ENCODE data around the gene MUTYH. TPM values are rescaled to one million over a fixed set of nuclear protein-coding genes. Genes with fewer than 3 reads are reported as not detected.
"Not testable (repeated sequence)": the region's sequence is repeated elsewhere in the genome, so short reads cannot be mapped to it uniquely, and the experiment has no call there.

Gene MUTYH
- total RNA-seq, 4 donors from 2014 or later, result 10.0 to 22.1 (median 14.9) TPM

DNA sequence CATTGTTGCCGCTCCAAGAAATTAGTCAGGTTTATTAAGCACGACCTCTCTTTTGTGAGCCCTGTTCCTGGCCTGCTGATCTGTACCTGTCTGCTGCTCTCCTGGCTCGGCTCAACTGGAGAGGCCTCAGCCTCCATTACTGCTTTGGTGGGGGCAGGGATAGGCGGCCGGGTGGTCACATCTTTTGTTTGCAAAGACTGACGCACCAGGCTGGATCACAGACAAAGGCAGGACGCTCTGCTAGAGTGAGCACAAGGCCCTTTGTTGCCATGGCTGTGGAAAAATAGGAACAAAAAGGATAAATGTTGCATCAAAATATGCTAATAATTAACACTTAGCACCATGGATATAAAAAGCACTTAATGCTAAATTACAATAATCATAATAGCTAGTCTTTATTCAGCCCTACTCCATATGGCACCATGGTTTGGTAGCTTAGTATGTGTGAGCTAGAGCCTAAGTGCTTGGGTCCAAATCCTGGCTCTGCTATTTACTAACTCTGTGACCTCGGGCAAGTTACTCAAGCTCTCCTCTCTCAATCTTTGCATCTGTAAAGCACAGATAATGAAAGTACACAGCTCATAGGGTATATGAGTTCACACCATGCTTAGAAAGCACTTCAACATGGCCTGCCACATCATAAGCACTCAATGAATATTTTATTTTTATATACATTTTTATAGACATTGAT is 42.4 kb downstream of the MUTYH start:
- H3K4me3 ChIP-seq, result no peak overlapping the region
- 81% methylated on average over 8 of the region's 8 CpGs for WGBS
- no peak for DNase-seq (ENCODE audit: extremely low spot score)
- intact Hi-C loops (cut with DNase I), result no loop called here
- TF ChIP-seq POLR2AphosphoS5 (IDR thresholded peaks at IDR 0.05), result no peak
- TF ChIP-seq POLR2A (IDR thresholded peaks at IDR 0.05; ENCODE audit: low read depth), result no peak
- no peak for TF ChIP-seq CTCF (IDR thresholded peaks at IDR 0.05)
- TF ChIP-seq EP300 (IDR thresholded peaks at IDR 0.05), result no peak
- no peaks in the 10 kb centered on the region for H3K27me3 ChIP-seq
- no peak overlapping the region for H3K27ac ChIP-seq (replicated peaks in 1 of 4)
- no peaks in the 10 kb centered on the region for H3K36me3 ChIP-seq
- no peaks in the 10 kb centered on the region for H3K9me3 ChIP-seq
- peaks cover 1 to 9% (median 4%) of the 10 kb centered on the region in 4 donors for H3K4me1 ChIP-seq

DNA sequence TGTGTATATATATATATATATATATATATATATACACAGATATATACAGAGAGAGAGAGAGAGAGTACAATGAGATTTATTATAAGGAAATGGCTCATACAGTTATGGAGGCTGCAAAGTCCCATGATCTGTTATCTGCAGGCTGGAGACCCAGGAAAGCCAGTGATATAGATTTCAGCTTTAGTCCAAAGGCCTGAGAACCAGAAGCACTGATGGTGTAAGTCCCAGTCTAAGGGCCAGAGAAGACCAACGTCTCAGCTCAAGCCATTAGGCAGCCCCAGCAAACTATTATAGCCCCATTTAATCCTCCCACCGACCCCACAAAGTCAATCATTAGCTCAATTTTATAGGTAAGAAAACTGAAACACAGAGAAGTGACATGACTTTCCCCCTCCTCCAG is 48.5 kb downstream of the MUTYH start:
- no peaks in the 10 kb centered on the region for H3K4me1 ChIP-seq
- no peak for TF ChIP-seq POLR2AphosphoS5 (IDR thresholded peaks at IDR 0.05)
- TF ChIP-seq POLR2A (IDR thresholded peaks at IDR 0.05; ENCODE audit: low read depth), result no peak
- no peak for TF ChIP-seq CTCF (IDR thresholded peaks at IDR 0.05)
- TF ChIP-seq EP300 (IDR thresholded peaks at IDR 0.05), result no peak
- H3K27ac ChIP-seq (replicated peaks in 1 of 4), result no peak overlapping the region
- no peaks in the 10 kb centered on the region for H3K36me3 ChIP-seq
- intact Hi-C loops (cut with DNase I), result no loop called here
- H3K9me3 ChIP-seq, result no peaks in the 10 kb centered on the region
- WGBS, result 71% methylated on average over 2 of the region's 2 CpGs
- H3K4me3 ChIP-seq, result no peak overlapping the region
- H3K27me3 ChIP-seq, result no peaks in the 10 kb centered on the region
- DNase-seq (ENCODE audit: extremely low spot score), result no peak

GRCh38 chr1:45291002-45291401 is 49.2 kb downstream of the MUTYH start:
- H3K27ac ChIP-seq (replicated peaks in 1 of 4); H3K36me3 ChIP-seq; H3K4me3 ChIP-seq; H3K4me1 ChIP-seq; intact Hi-C loops (cut with DNase I); DNase-seq (ENCODE audit: extremely low spot score); H3K9me3 ChIP-seq; H3K27me3 ChIP-seq: not testable (repeated sequence)
- 81% methylated on average over 6 of the region's 6 CpGs for WGBS

- 88% methylated on average over 3 of the region's 3 CpGs for WGBS
- H3K9me3 ChIP-seq; intact Hi-C loops (cut with DNase I): not testable (repeated sequence)
Measured at GRCh38 chr1:45286521-45286920, 53.7 kb downstream of the MUTYH start.

GRCh38 chr1:45284858-45285257 is 55.4 kb downstream of the MUTYH start:
- H3K4me1 ChIP-seq; H3K27ac ChIP-seq (replicated peaks in 1 of 4); H3K27me3 ChIP-seq; H3K4me3 ChIP-seq; intact Hi-C loops (cut with DNase I); H3K9me3 ChIP-seq; DNase-seq (ENCODE audit: extremely low spot score); H3K36me3 ChIP-seq: not testable (repeated sequence)
- 84% methylated on average over 9 of the region's 9 CpGs for WGBS

More at GRCh38 chr1:45286521-45286920, 53.7 kb downstream of the MUTYH start:
- H3K36me3 ChIP-seq; H3K4me3 ChIP-seq; DNase-seq (ENCODE audit: extremely low spot score); H3K27ac ChIP-seq (replicated peaks in 1 of 4); H3K27me3 ChIP-seq; H3K4me1 ChIP-seq: not testable (repeated sequence)

DNA sequence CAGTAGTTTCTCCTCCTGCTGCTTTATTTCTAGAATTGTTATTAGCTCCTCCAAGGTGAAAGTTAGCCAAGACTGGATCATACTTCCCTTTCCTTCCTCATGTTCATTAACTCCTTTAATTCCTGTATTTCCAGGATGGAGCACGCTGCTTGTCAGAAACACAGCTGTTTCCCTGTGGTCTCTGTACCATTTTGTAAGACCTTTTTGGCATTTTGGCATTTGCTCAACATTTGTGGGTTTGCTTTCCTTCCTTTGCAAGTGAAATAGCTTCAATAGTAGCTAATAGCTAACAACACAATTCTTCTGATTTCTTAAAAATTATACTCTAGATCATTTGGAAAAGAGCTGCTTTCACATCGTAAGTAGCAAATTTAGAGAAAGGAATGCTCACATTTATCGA is 57.9 kb downstream of the MUTYH start:
- no peak for DNase-seq (ENCODE audit: extremely low spot score)
- Histone ChIP-seq H3K36me3 (no peaks in the 10 kb centered on the region), H3K4me1 (no peaks in the 10 kb centered on the region), H3K27me3 (no peaks in the 10 kb centered on the region), H3K27ac (replicated peaks in 1 of 4) (no peak overlapping the region), H3K4me3 (no peak overlapping the region), H3K9me3 (no peaks in the 10 kb centered on the region)
- 55% methylated on average over 3 of the region's 3 CpGs for WGBS
- intact Hi-C loops (cut with DNase I), result no loop called here
- TF ChIP-seq CTCF (IDR thresholded peaks at IDR 0.05), result no peak
- no peak for TF ChIP-seq EP300 (IDR thresholded peaks at IDR 0.05)
- TF ChIP-seq POLR2AphosphoS5 (IDR thresholded peaks at IDR 0.05), result no peak
- TF ChIP-seq POLR2A (IDR thresholded peaks at IDR 0.05; ENCODE audit: low read depth), result no peak

Other genes with a start within 250 kb of the MUTYH start
- 1 to 10 TPM; 3.3 to 6.2 (median 5.3) TPM for gene ZSWIM5, start 133.8 kb downstream of the MUTYH start, total RNA-seq
- gene HPDL, start 13.5 kb downstream of the MUTYH start, total RNA-seq, result under 1 TPM in 2 of 4 donors, not detected in 2; 0.17 to 0.19 TPM
- 10 to 100 TPM in 1 of 4 donors, 1 to 10 TPM in 3; 5.0 to 11.8 (median 7.6) TPM for gene TOE1, start 270 bp downstream of the MUTYH start, total RNA-seq
- gene TESK2, start 150.7 kb upstream of the MUTYH start, total RNA-seq, result 1 to 10 TPM; 3.3 to 6.5 (median 4.8) TPM
- 1 to 10 TPM in 2 of 4 donors, under 1 TPM in 2; 0.50 to 1.3 (median 0.98) TPM for gene CCDC163, start 159.6 kb upstream of the MUTYH start, total RNA-seq
- 1 to 10 TPM; 1.3 to 4.6 (median 3.3) TPM for gene MMACHC, start 159.9 kb upstream of the MUTYH start, total RNA-seq
- gene PRDX1, start 181.4 kb upstream of the MUTYH start, total RNA-seq, result 100 to 1,000 TPM; 244 to 349 (median 321) TPM
- 10 to 100 TPM; 45.6 to 64.0 (median 51.0) TPM for gene AKR1A1, start 210.4 kb upstream of the MUTYH start, total RNA-seq
- 10 to 100 TPM; 51.4 to 60.6 (median 53.5) TPM for gene NASP, start 243.6 kb upstream of the MUTYH start, total RNA-seq